Tibial artery (tissue), 4 donors: Measurements from ENCODE around the gene IL6.
"Not testable (repeated sequence)": the region's sequence is repeated elsewhere in the genome, so short reads cannot be mapped to it uniquely, and the experiment has no call there.

Experiments used
- DNase-seq, 2 donors: peaks; one replicate each; pipeline ENCODE4 v3.0.0-alpha.2; 2019
- H3K27ac ChIP-seq, 2 donors: fragments of 200-600 bp; sonication (generic) in 1 of 2; 1 replicate in 1 of 2; 2 replicates in 1 of 2; pipeline ENCODE4 v1.5.1; 2018 to 2019; ENCODE audit warnings: mild to moderate bottlenecking in 1 of 2
- H3K27me3 ChIP-seq, 2 donors: fragments of 200-600 bp; sonication (generic) in 1 of 2; one replicate each; pipeline versions ENCODE4 v1.5.1 to v1.6.0; 2016 to 2019
- H3K36me3 ChIP-seq, 3 donors: fragments of 200-600 bp; sonication (generic) in 2 of 3; one replicate each; pipeline ENCODE4 v1.5.1; 2016 to 2019; ENCODE audit warnings: mild to moderate bottlenecking in 2 of 3
- H3K4me1 ChIP-seq, 4 donors: fragments of 200-600 bp; sonication (generic) in 2 of 4; 1 replicate in 3 of 4; 2 replicates in 1 of 4; pipeline ENCODE4 v1.5.1; 2016 to 2019
- H3K4me3 ChIP-seq, 2 donors: fragments of 200-600 bp; sonication (generic) in 1 of 2; 1 replicate in 1 of 2; 2 replicates in 1 of 2; pipeline ENCODE4 v1.5.1; 2018 to 2019; ENCODE audit warnings: mild to moderate bottlenecking in 2 of 2
- H3K9me3 ChIP-seq, 3 donors: fragments of 200-600 bp; sonication (generic) in 1 of 3; one replicate each; pipeline ENCODE4 v1.5.1; 2016 to 2019
- CTCF ChIP-seq, 2 experiments: fragments of 200-600 bp in 1 of 2; fragments of 450-650 bp in 1 of 2; IDR thresholded peaks; one replicate each; pipeline ENCODE4 v1.5.1; 2017 to 2019; ENCODE audit warnings: antibody characterized with exemption in 2 of 2, mild to moderate bottlenecking in 1 of 2, moderate library complexity in 1 of 2
- intact Hi-C: fragments of 100-400 bp; cut with DNase I; formaldehyde crosslinking; loops from one replicate; pipeline ENCODE4 v1.15.0; 2023; ENCODE audit warnings: low total_unique reads

The IL6 gene

GRCh38 chr7:22726907-22727713 lies at the start of gene IL6:
Gene IL6, plus strand, starts transcription at chr7:22727200. Its CDS starts 63 bp downstream, at chr7:22727263.
- Histone ChIP-seq H3K9me3 (no peaks in the 10 kb centered on the region), H3K4me1 (peaks cover 3 to 38% (median 31%) of the 10 kb centered on the region in 4 donors), H3K27ac (peak within 1 kb of the TSS; percentile 35 to 53), H3K4me3 (peak within 1 kb of the TSS; percentile 35 to 45), H3K27me3 (no peaks in the 10 kb centered on the region), H3K36me3 (no peaks in the 10 kb centered on the region)
- peak; percentile 75 to 89 for DNase-seq
- intact Hi-C loops, result loop anchor here (5.0 to 10.0 kb wide), 2 partner anchors 165 to 502 kb away; no protein-coding TSS in a partner anchor
- no peak for TF ChIP-seq CTCF (IDR thresholded peaks at IDR 0.05)

GRCh38 chr7:22677263-22677662 lies 49.7 kb upstream of the IL6 start:
- intact Hi-C loops, DNase-seq, H3K4me3 ChIP-seq, H3K4me1 ChIP-seq, H3K9me3 ChIP-seq, H3K36me3 ChIP-seq, H3K27me3 ChIP-seq, H3K27ac ChIP-seq: not testable (repeated sequence)

- intact Hi-C loops, result no loop called here
- DNase-seq, result no peak
- Histone ChIP-seq H3K27me3 (no peaks in the 10 kb centered on the region), H3K4me1 (no peaks in the 10 kb centered on the region), H3K27ac (no peak overlapping the region), H3K36me3 (no peaks in the 10 kb centered on the region), H3K9me3 (no peaks in the 10 kb centered on the region), H3K4me3 (no peak overlapping the region)
- TF ChIP-seq CTCF (IDR thresholded peaks at IDR 0.05), result no peak
Measured at GRCh38 chr7:22677680-22678079, 49.3 kb upstream of the IL6 start.

- Histone ChIP-seq H3K4me3 (no peak overlapping the region), H3K9me3 (no peaks in the 10 kb centered on the region), H3K4me1 (no peaks in the 10 kb centered on the region), H3K27ac (no peak overlapping the region), H3K27me3 (no peaks in the 10 kb centered on the region), H3K36me3 (no peaks in the 10 kb centered on the region)
- no peak for TF ChIP-seq CTCF (IDR thresholded peaks at IDR 0.05)
- intact Hi-C loops, result no loop called here
- no peak for DNase-seq
Measured at GRCh38 chr7:22680482-22680911, 46.5 kb upstream of the IL6 start.

- Histone ChIP-seq H3K27ac (no peak overlapping the region), H3K36me3 (no peaks in the 10 kb centered on the region), H3K27me3 (no peaks in the 10 kb centered on the region), H3K4me1 (no peaks in the 10 kb centered on the region), H3K4me3 (no peak overlapping the region), H3K9me3 (no peaks in the 10 kb centered on the region)
- intact Hi-C loops, result no loop called here
- DNase-seq, result no peak
- no peak for TF ChIP-seq CTCF (IDR thresholded peaks at IDR 0.05)
Measured at GRCh38 chr7:22681312-22681711, 45.7 kb upstream of the IL6 start.

- DNase-seq, result no peak
- Histone ChIP-seq H3K9me3 (no peaks in the 10 kb centered on the region), H3K4me3 (no peak overlapping the region), H3K27me3 (no peaks in the 10 kb centered on the region), H3K4me1 (no peaks in the 10 kb centered on the region), H3K27ac (no peak overlapping the region), H3K36me3 (no peaks in the 10 kb centered on the region)
- intact Hi-C loops, result no loop called here
- TF ChIP-seq CTCF (IDR thresholded peaks at IDR 0.05), result no peak
Measured at GRCh38 chr7:22681852-22682657, 44.9 kb upstream of the IL6 start.
